CD4-positive, CD25-positive, alpha-beta regulatory T cell (primary cell): ENCODE results near the gene UBD. TPM values are rescaled to one million over a fixed set of nuclear protein-coding genes. Genes with fewer than 3 reads are reported as not detected.

Experiments
- ATAC-seq, 2 donors: fragments of 150-1000 bp; cut with Tn5 transposase; one replicate each; pipeline ENCODE4 v1.10.0; 2021; ENCODE audit warnings: low read depth in 2 of 2, moderate number of reproducible peaks in 2 of 2, moderate library complexity in 1 of 2
- DNase-seq, 3 donors: peaks; one replicate each; pipeline versions ENCODE4 v3.0.0 to v3.0.0-alpha.2; 2012 to 2022; ENCODE audit warnings: mixed read lengths in 1 of 3
- H3K27ac ChIP-seq: one replicate; pipeline ENCODE4 v1.7.0; 2013; ENCODE audit warnings: mild to moderate bottlenecking, low read length; ENCODE audit not compliant: insufficient read depth, poor library complexity, severe bottlenecking
- H3K27me3 ChIP-seq: one replicate; pipeline ENCODE4 v1.7.0; 2013; ENCODE audit warnings: low read length; ENCODE audit not compliant: control insufficient read depth, insufficient read depth
- H3K36me3 ChIP-seq: one replicate; pipeline ENCODE4 v1.7.0; 2013; ENCODE audit warnings: mild to moderate bottlenecking, low read length, moderate library complexity; ENCODE audit not compliant: control insufficient read depth, insufficient read depth
- H3K4me1 ChIP-seq: 2 replicates; pipeline ENCODE4 v1.7.0; 2013; ENCODE audit warnings: mild to moderate bottlenecking, low read length; ENCODE audit not compliant: insufficient read depth, control insufficient read depth, poor library complexity, severe bottlenecking
- H3K4me3 ChIP-seq: one replicate; pipeline ENCODE4 v1.7.0; 2013; ENCODE audit warnings: low read depth, mild to moderate bottlenecking, low read length, moderate library complexity
- H3K9me3 ChIP-seq, 2 experiments: 1 replicate in 1 of 2; 2 replicates in 1 of 2; pipeline ENCODE4 v1.7.0; 2013; ENCODE audit warnings: low read length in 2 of 2, mild to moderate bottlenecking in 1 of 2, moderate library complexity in 1 of 2; ENCODE audit not compliant: control insufficient read depth in 2 of 2
- H3K27ac Mint-ChIP-seq, 3 donors: one replicate each; pipeline ENCODE4 v1.8.0; 2020 to 2022; ENCODE audit warnings: mild to moderate bottlenecking in 3 of 3, mixed read lengths in 3 of 3, moderate library complexity in 2 of 3
- H3K27me3 Mint-ChIP-seq: one replicate; pipeline ENCODE4 v1.8.0; 2022; ENCODE audit warnings: mild to moderate bottlenecking, mixed read lengths
- H3K36me3 Mint-ChIP-seq: one replicate; pipeline ENCODE4 v1.8.0; 2020; ENCODE audit warnings: mixed read lengths
- H3K4me1 Mint-ChIP-seq, 4 donors: one replicate each; pipeline ENCODE4 v1.8.0; 2020 to 2022; ENCODE audit warnings: mixed read lengths in 4 of 4, mild to moderate bottlenecking in 1 of 4
- H3K4me3 Mint-ChIP-seq, 4 donors: one replicate each; pipeline ENCODE4 v1.8.0; 2020 to 2022; ENCODE audit warnings: mild to moderate bottlenecking in 4 of 4, mixed read lengths in 4 of 4, moderate library complexity in 3 of 4
- H3K9me3 Mint-ChIP-seq, 7 donors: one replicate each; pipeline ENCODE4 v1.8.0; 2020 to 2022; ENCODE audit warnings: mixed read lengths in 7 of 7, mild to moderate bottlenecking in 3 of 7, moderate library complexity in 2 of 7
- polyA plus RNA-seq, 4 donors: library from polyadenylated mRNA; unstranded; fragments of 300-500 nt; fragmentation: Illumina TruSeq; gene quantifications; one replicate each; pipeline ENCODE4 v1.2.3, GENCODE V29; 2021
- total RNA-seq: library from RNA; stranded (reverse); gene quantifications from one replicate; pipeline ENCODE4 v1.2.3, GENCODE V29; 2022

The UBD gene
- total and polyA plus RNA-seq, 5 donors from 2014 or later: not detected

- H3K27ac ChIP-seq: no peak overlapping the region
- Mint-ChIP-seq H3K36me3 (peaks cover under 1% of the 10 kb centered on the region), H3K27ac (no peak overlapping the region), H3K4me3 (no peak overlapping the region), H3K9me3 (no peaks in the 10 kb centered on the region), H3K4me1 (no peaks in the 10 kb centered on the region), H3K27me3 (peaks cover 10% of the 10 kb centered on the region)
- H3K36me3 ChIP-seq: no peaks in the 10 kb centered on the region
- no peaks in the 10 kb centered on the region for H3K4me1 ChIP-seq
- ATAC-seq (no peak), DNase-seq (no peak)
- no peaks in the 10 kb centered on the region for H3K9me3 ChIP-seq
- no peak overlapping the region for H3K4me3 ChIP-seq
- H3K27me3 ChIP-seq: no peaks in the 10 kb centered on the region
Measured at GRCh38 chr6:29596381-29596900, 36.9 kb upstream of the UBD start.

GRCh38 chr6:29593199-29593855 lies 33.8 kb upstream of the UBD start:
- no peak overlapping the region for H3K27ac ChIP-seq
- no peaks in the 10 kb centered on the region for H3K36me3 Mint-ChIP-seq
- no peaks in the 10 kb centered on the region for H3K27me3 ChIP-seq
- H3K4me1 ChIP-seq: no peaks in the 10 kb centered on the region
- peaks cover 0 to 2% (median 0%) of the 10 kb centered on the region in 4 donors for H3K4me1 Mint-ChIP-seq
- H3K27ac Mint-ChIP-seq: no peak overlapping the region
- H3K27me3 Mint-ChIP-seq: peaks cover 19% of the 10 kb centered on the region
- no peaks in the 10 kb centered on the region for H3K36me3 ChIP-seq
- H3K4me3 Mint-ChIP-seq: no peak overlapping the region
- ATAC-seq (no peak), DNase-seq (no peak)
- H3K9me3 Mint-ChIP-seq: no peaks in the 10 kb centered on the region
- no peaks in the 10 kb centered on the region for H3K9me3 ChIP-seq
- H3K4me3 ChIP-seq: no peak overlapping the region

GRCh38 chr6:29591677-29592076 lies 32.1 kb upstream of the UBD start:
- no peak overlapping the region for H3K27ac Mint-ChIP-seq
- peaks cover 25% of the 10 kb centered on the region for H3K27me3 Mint-ChIP-seq
- no peaks in the 10 kb centered on the region for H3K36me3 Mint-ChIP-seq
- no peaks in the 10 kb centered on the region for H3K4me1 ChIP-seq
- no peaks in the 10 kb centered on the region for H3K9me3 ChIP-seq
- H3K36me3 ChIP-seq: no peaks in the 10 kb centered on the region
- H3K9me3 Mint-ChIP-seq: no peaks in the 10 kb centered on the region
- H3K4me3 ChIP-seq: no peak overlapping the region
- H3K4me1 Mint-ChIP-seq: peaks cover 0 to 2% (median 0%) of the 10 kb centered on the region in 4 donors
- ATAC-seq (no peak), DNase-seq (no peak)
- H3K27ac ChIP-seq: no peak overlapping the region
- H3K27me3 ChIP-seq: no peaks in the 10 kb centered on the region
- no peak overlapping the region for H3K4me3 Mint-ChIP-seq

DNA sequence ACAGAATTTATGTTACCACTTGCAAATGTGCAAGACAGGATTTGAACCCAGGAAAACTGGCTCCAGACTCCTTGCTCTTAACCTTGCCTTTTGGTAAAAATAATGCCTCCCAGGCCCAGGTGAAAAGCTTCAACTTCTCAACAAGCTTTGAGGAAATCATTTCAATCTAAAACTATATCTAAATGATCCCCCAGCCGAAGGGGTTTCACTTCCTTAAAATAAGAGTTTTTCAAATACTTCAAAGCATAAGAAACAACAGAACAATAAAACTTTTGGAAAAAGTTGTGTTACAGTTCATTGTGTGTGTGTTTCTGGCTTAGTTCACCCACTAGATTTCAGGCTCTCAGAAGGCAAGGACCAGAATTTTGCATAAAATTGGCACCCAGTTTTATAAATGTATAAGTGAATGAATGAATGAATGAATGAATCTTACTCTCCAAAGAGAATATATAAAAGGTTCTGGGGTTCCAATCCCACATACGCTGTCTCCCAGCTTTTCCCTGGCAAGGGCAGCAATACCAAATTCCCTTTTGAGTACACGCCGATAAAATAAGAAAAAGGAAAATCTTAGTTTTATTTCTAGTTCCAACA lies 30.8 kb upstream of the UBD start:
- no peaks in the 10 kb centered on the region for H3K36me3 ChIP-seq
- ATAC-seq (no peak), DNase-seq (no peak)
- H3K4me3 ChIP-seq: no peak overlapping the region
- H3K4me3 Mint-ChIP-seq: no peak overlapping the region
- H3K4me1 Mint-ChIP-seq: peaks cover 0 to 2% (median 0%) of the 10 kb centered on the region in 4 donors
- no peaks in the 10 kb centered on the region for H3K36me3 Mint-ChIP-seq
- H3K9me3 ChIP-seq: no peaks in the 10 kb centered on the region
- H3K27me3 ChIP-seq: peaks cover under 1% of the 10 kb centered on the region
- peaks cover 30% of the 10 kb centered on the region for H3K27me3 Mint-ChIP-seq
- H3K27ac Mint-ChIP-seq: no peak overlapping the region
- H3K27ac ChIP-seq: no peak overlapping the region
- no peaks in the 10 kb centered on the region for H3K4me1 ChIP-seq
- no peaks in the 10 kb centered on the region for H3K9me3 Mint-ChIP-seq

GRCh38 chr6:29589423-29590048 lies 30.0 kb upstream of the UBD start:
- H3K4me3 Mint-ChIP-seq: no peak overlapping the region
- peaks cover 0 to 2% (median 0%) of the 10 kb centered on the region in 4 donors for H3K4me1 Mint-ChIP-seq
- no peaks in the 10 kb centered on the region for H3K9me3 Mint-ChIP-seq
- H3K36me3 Mint-ChIP-seq: no peaks in the 10 kb centered on the region
- Histone ChIP-seq H3K27me3 (peaks cover 2% of the 10 kb centered on the region), H3K4me1 (no peaks in the 10 kb centered on the region), H3K9me3 (no peaks in the 10 kb centered on the region), H3K27ac (no peak overlapping the region), H3K4me3 (no peak overlapping the region), H3K36me3 (no peaks in the 10 kb centered on the region)
- ATAC-seq: peak in 1 of 2 donors; percentile 58
- peaks cover 30% of the 10 kb centered on the region for H3K27me3 Mint-ChIP-seq
- no peak overlapping the region for H3K27ac Mint-ChIP-seq
- DNase-seq: peak; percentile 23 to 64 (median 52)

DNA sequence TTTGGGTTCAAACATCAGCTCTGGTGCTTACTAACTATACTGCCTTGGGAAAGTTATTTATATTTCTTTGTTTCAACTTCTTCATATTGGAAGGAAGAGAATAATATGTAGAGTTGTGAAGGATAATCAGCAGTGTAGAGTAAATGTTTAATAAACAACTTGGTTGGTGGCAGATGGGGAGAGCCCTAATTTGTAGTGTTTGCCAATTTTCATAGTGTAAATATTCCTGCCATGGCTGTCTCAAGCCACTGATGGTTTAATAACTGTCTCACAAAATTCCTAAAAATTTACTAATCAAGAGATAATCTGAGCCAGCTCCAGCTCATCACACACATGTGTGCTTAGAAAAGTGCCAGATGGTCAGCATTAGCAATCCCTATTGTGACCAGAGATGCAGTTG lies 25.3 kb upstream of the UBD start, which contains the start of gene OR2H2:
TSS of gene OR2H2 (plus strand) at position 301 of the 400 bp plus-strand sequence. CDS start 2,824 bp downstream, outside the sequence.
- Mint-ChIP-seq H3K27me3 (peaks cover 28% of the 10 kb centered on the region), H3K9me3 (no peaks in the 10 kb centered on the region), H3K27ac (no peak within 1 kb of the TSS), H3K4me3 (no peak within 1 kb of the TSS), H3K4me1 (peaks cover 0 to 2% (median 0%) of the 10 kb centered on the region in 4 donors), H3K36me3 (no peaks in the 10 kb centered on the region)
- no peak for DNase-seq
- peaks cover 2% of the 10 kb centered on the region for H3K27me3 ChIP-seq
- no peak within 1 kb of the TSS for H3K27ac ChIP-seq
- H3K4me3 ChIP-seq: no peak within 1 kb of the TSS
- no peaks in the 10 kb centered on the region for H3K9me3 ChIP-seq
- ATAC-seq: no peak
- no peaks in the 10 kb centered on the region for H3K36me3 ChIP-seq
- H3K4me1 ChIP-seq: no peaks in the 10 kb centered on the region

DNA sequence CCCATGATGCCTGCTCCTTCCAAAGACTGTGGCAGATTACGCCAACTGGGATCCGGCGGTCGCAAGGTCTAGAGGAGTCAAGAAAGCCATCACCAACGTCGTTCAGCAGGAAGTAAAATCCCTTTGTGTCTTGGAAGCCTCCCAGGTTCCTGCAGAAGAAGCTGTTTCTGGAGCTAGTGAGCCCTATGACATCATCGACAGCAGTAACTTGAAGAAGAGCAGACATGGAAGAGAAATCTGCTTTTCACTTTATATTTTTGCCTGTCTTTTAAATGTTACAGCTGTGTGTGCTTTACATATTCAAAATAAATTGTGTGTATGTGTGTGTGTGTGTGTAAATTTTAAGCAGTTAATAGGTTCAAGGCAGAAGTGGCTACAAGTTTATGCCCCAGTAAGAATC lies 18.0 kb upstream of the UBD start:
- Mint-ChIP-seq H3K27ac (no peak overlapping the region), H3K4me1 (no peaks in the 10 kb centered on the region), H3K4me3 (no peak overlapping the region), H3K9me3 (peaks cover 0 to 3% (median 0%) of the 10 kb centered on the region in 7 donors), H3K27me3 (peaks cover 33% of the 10 kb centered on the region), H3K36me3 (no peaks in the 10 kb centered on the region)
- Histone ChIP-seq H3K36me3 (no peaks in the 10 kb centered on the region), H3K27ac (no peak overlapping the region), H3K4me3 (no peak overlapping the region), H3K4me1 (no peaks in the 10 kb centered on the region), H3K9me3 (no peaks in the 10 kb centered on the region), H3K27me3 (peaks cover 9% of the 10 kb centered on the region)
- DNase-seq: no peak
- no peak for ATAC-seq
